Esophagus squamous epithelium (tissue), 4 donors: Measurements from ENCODE around the gene TBL2.

Source experiments
- CTCF ChIP-seq, 6 experiments: fragments of 450-650 bp in 4 of 6; fragments of 200-600 bp in 2 of 6; sonication (generic) in 2 of 6; IDR thresholded peaks; one replicate each; pipeline ENCODE4 v1.5.1; 2016 to 2019; ENCODE audit warnings: antibody characterized with exemption in 6 of 6, mild to moderate bottlenecking in 4 of 6, moderate library complexity in 4 of 6
- POLR2A ChIP-seq, 4 donors: fragments of 450-650 bp; IDR thresholded peaks; one replicate each; pipeline ENCODE4 v1.6.1; 2017; ENCODE audit warnings: antibody characterized with exemption in 4 of 4, mild to moderate bottlenecking in 4 of 4, moderate library complexity in 3 of 4

GRCh38 chr7:73533742-73534141 lies 44.6 kb downstream of the TBL2 start:
- TF ChIP-seq CTCF (IDR thresholded peaks at IDR 0.05): no peak
- TF ChIP-seq POLR2A (IDR thresholded peaks at IDR 0.05): no peak
